DLD1 (cell line): ENCODE results near the gene CD40.

Source experiments
- in situ Hi-C: cut with HindIII; loops from 2 replicates; pipeline ENCODE4 v1.10.0; 2017; ENCODE audit warnings: low sequenced_read_pairs

The CD40 gene

GRCh38 chr20:46121184-46121930 is 3.2 kb downstream of the CD40 start:
- in situ Hi-C loops: no loop called here

GRCh38 chr20:46122071-46122470 is 4.0 kb downstream of the CD40 start:
- in situ Hi-C loops: no loop called here

GRCh38 chr20:46122516-46123481 is 4.7 kb downstream of the CD40 start:
- in situ Hi-C loops: no loop called here

GRCh38 chr20:46123482-46124245 is 5.5 kb downstream of the CD40 start:
- in situ Hi-C loops: no loop called here

GRCh38 chr20:46126440-46127056 is 8.4 kb downstream of the CD40 start:
- in situ Hi-C loops: no loop called here

GRCh38 chr20:46127396-46128010 is 9.4 kb downstream of the CD40 start:
- in situ Hi-C loops: no loop called here

- in situ Hi-C loops: no loop called here
Measured at GRCh38 chr20:46128310-46129151, 10.4 kb downstream of the CD40 start.

- in situ Hi-C loops: loop anchor here (5.0 to 10.0 kb wide), 2 partner anchors 62 to 265 kb away; no protein-coding TSS in a partner anchor
Measured at GRCh38 chr20:46129955-46130481, 11.9 kb downstream of the CD40 start.

- in situ Hi-C loops: loop anchor here (5.0 to 10.0 kb wide), 2 partner anchors 62 to 264 kb away; no protein-coding TSS in a partner anchor
Measured at GRCh38 chr20:46130534-46130933, 12.4 kb downstream of the CD40 start.

GRCh38 chr20:46131396-46131795 is 13.3 kb downstream of the CD40 start:
- in situ Hi-C loops: loop anchor here (5.0 to 10.0 kb wide), 2 partner anchors 61 to 263 kb away; no protein-coding TSS in a partner anchor

- in situ Hi-C loops: loop anchor here (5.0 to 10.0 kb wide), 2 partner anchors 60 to 262 kb away; no protein-coding TSS in a partner anchor
Measured at GRCh38 chr20:46132705-46133120, 14.6 kb downstream of the CD40 start.

GRCh38 chr20:46133886-46134654 is 16.0 kb downstream of the CD40 start:
- in situ Hi-C loops: loop anchor here (5.0 to 10.0 kb wide), 2 partner anchors 58 to 261 kb away; no protein-coding TSS in a partner anchor

- in situ Hi-C loops: loop anchor here (5.0 to 10.0 kb wide), 2 partner anchors 58 to 260 kb away; no protein-coding TSS in a partner anchor
Measured at GRCh38 chr20:46134716-46135115, 16.6 kb downstream of the CD40 start.

- in situ Hi-C loops: loop anchor here (10.0 kb wide), 1 partner anchor 259 kb away; no protein-coding TSS in a partner anchor
Measured at GRCh38 chr20:46135856-46136633, 17.9 kb downstream of the CD40 start.

GRCh38 chr20:46137816-46138215 is 19.7 kb downstream of the CD40 start:
- in situ Hi-C loops: loop anchor here (10.0 kb wide), 1 partner anchor 257 kb away; no protein-coding TSS in a partner anchor

- in situ Hi-C loops: loop anchor here (10.0 kb wide), 1 partner anchor 255 kb away; no protein-coding TSS in a partner anchor
Measured at GRCh38 chr20:46139266-46139889, 21.3 kb downstream of the CD40 start.
